ENCODE measurements around the gene LRBA. TPM values are rescaled to one million over a fixed set of nuclear protein-coding genes. Genes with fewer than 3 reads are reported as not detected.

Gene LRBA
- total and polyA plus RNA-seq, 4 donors = 8.2 to 69.8 (median 32.8) TPM

DNA sequence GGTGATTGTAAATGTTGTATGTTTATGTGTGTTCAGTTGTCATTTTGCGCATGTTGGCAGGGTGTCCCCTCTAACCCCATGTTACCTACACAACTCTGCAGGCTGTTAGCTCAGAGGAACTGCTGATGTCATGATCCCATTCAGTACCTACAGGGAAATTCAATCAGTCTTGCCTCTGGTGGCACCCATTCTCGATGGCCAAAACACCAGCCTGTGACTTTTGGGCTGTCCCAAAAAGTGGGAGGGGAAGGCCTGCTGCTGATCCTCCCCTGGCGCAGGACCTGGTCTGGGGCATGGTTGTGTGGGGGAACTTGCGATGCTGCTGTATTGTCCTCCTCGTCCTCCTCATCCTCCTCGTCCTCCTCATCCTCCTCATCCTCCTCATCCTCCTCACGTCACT lies 762.3 kb downstream of the LRBA start (continued):
- TF ChIP-seq HNF4A (conservative IDR thresholded peaks at IDR 0.05) (no peak), EGR1 (IDR thresholded peaks at IDR 0.05; ENCODE audit: low read depth in 2 of 2) (no peak), GABPA (IDR thresholded peaks at IDR 0.05 in 1 of 2, conservative IDR thresholded peaks at IDR 0.05 in 1 of 2) (no peak)
- TF ChIP-seq, protein P1, sequence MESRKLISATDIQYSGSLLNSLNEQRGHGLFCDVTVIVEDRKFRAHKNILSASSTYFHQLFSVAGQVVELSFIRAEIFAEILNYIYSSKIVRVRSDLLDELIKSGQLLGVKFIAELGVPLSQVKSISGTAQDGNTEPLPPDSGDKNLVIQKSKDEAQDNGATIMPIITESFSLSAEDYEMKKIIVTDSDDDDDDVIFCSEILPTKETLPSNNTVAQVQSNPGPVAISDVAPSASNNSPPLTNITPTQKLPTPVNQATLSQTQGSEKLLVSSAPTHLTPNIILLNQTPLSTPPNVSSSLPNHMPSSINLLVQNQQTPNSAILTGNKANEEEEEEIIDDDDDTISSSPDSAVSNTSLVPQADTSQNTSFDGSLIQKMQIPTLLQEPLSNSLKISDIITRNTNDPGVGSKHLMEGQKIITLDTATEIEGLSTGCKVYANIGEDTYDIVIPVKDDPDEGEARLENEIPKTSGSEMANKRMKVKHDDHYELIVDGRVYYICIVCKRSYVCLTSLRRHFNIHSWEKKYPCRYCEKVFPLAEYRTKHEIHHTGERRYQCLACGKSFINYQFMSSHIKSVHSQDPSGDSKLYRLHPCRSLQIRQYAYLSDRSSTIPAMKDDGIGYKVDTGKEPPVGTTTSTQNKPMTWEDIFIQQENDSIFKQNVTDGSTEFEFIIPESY (IDR thresholded peaks at IDR 0.05) = no peak
- TF ChIP-seq, protein P2, sequence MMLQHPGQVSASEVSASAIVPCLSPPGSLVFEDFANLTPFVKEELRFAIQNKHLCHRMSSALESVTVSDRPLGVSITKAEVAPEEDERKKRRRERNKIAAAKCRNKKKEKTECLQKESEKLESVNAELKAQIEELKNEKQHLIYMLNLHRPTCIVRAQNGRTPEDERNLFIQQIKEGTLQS (IDR thresholded peaks at IDR 0.05) = no peak

DNA sequence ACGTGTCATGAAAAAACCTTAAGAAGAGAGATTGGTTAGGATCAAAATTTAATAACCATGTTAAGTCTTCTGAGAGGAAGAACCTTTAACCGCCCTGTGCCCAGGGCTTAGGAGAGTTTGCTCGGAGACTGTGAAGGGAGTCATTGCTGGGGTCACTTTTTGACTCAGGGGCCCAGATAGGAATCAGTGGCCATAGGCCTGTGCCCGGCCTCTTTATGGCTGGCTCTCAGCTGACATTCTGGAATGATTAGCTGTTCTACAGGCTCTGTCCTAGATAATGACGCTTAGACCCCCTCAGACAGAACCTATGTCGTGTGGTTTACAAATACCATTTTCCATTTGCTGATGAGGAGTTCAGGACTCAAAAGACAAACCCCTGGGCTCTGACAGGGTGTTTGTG lies 762.8 kb downstream of the LRBA start:
- H3K36me3 ChIP-seq (ENCODE audit: control insufficient read depth in 4 of 4, insufficient read depth in 3 of 4, low read depth in 1 of 4, low read length in 3 of 4) = no peaks in the 10 kb centered on the region
- no peak overlapping the region for H3K27ac ChIP-seq (ENCODE audit: low read depth in 1 of 2, low read length in 2 of 2)
- no peaks in the 10 kb centered on the region for H3K27me3 ChIP-seq (ENCODE audit: control insufficient read depth in 4 of 4, insufficient read depth in 4 of 4, low read length in 3 of 4)
- H3K9me3 ChIP-seq (ENCODE audit: control insufficient read depth in 4 of 4, low read length in 3 of 4) = no peaks in the 10 kb centered on the region
- WGBS = 95% methylated on average over 6 of the region's 6 CpGs
- no peak for DNase-seq (ENCODE audit: low spot score)
- TF ChIP-seq GABPA (IDR thresholded peaks at IDR 0.05 in 1 of 2, conservative IDR thresholded peaks at IDR 0.05 in 1 of 2) (no peak), EGR1 (IDR thresholded peaks at IDR 0.05; ENCODE audit: low read depth in 2 of 2) (no peak), HNF4G (IDR thresholded peaks at IDR 0.05) (no peak), JUND (IDR thresholded peaks at IDR 0.05) (no peak), HNF4A (conservative IDR thresholded peaks at IDR 0.05) (no peak), RAD21 (IDR thresholded peaks at IDR 0.05) (no peak), NR2F2 (IDR thresholded peaks at IDR 0.05) (no peak), RXRA (IDR thresholded peaks at IDR 0.05) (no peak), YY1 (IDR thresholded peaks at IDR 0.05) (no peak), FOXA1 (IDR thresholded peaks at IDR 0.05) (no peak), TAF1 (conservative IDR thresholded peaks at IDR 0.05) (no peak), FOXA2 (IDR thresholded peaks at IDR 0.05) (no peak), SP1 (IDR thresholded peaks at IDR 0.05) (no peak)
- TF ChIP-seq, protein P1 (IDR thresholded peaks at IDR 0.05) = no peak
- TF ChIP-seq, protein P3, sequence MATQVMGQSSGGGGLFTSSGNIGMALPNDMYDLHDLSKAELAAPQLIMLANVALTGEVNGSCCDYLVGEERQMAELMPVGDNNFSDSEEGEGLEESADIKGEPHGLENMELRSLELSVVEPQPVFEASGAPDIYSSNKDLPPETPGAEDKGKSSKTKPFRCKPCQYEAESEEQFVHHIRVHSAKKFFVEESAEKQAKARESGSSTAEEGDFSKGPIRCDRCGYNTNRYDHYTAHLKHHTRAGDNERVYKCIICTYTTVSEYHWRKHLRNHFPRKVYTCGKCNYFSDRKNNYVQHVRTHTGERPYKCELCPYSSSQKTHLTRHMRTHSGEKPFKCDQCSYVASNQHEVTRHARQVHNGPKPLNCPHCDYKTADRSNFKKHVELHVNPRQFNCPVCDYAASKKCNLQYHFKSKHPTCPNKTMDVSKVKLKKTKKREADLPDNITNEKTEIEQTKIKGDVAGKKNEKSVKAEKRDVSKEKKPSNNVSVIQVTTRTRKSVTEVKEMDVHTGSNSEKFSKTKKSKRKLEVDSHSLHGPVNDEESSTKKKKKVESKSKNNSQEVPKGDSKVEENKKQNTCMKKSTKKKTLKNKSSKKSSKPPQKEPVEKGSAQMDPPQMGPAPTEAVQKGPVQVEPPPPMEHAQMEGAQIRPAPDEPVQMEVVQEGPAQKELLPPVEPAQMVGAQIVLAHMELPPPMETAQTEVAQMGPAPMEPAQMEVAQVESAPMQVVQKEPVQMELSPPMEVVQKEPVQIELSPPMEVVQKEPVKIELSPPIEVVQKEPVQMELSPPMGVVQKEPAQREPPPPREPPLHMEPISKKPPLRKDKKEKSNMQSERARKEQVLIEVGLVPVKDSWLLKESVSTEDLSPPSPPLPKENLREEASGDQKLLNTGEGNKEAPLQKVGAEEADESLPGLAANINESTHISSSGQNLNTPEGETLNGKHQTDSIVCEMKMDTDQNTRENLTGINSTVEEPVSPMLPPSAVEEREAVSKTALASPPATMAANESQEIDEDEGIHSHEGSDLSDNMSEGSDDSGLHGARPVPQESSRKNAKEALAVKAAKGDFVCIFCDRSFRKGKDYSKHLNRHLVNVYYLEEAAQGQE (IDR thresholded peaks at IDR 0.05) = no peak
- TF ChIP-seq, protein P4, sequence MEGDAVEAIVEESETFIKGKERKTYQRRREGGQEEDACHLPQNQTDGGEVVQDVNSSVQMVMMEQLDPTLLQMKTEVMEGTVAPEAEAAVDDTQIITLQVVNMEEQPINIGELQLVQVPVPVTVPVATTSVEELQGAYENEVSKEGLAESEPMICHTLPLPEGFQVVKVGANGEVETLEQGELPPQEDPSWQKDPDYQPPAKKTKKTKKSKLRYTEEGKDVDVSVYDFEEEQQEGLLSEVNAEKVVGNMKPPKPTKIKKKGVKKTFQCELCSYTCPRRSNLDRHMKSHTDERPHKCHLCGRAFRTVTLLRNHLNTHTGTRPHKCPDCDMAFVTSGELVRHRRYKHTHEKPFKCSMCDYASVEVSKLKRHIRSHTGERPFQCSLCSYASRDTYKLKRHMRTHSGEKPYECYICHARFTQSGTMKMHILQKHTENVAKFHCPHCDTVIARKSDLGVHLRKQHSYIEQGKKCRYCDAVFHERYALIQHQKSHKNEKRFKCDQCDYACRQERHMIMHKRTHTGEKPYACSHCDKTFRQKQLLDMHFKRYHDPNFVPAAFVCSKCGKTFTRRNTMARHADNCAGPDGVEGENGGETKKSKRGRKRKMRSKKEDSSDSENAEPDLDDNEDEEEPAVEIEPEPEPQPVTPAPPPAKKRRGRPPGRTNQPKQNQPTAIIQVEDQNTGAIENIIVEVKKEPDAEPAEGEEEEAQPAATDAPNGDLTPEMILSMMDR (IDR thresholded peaks at IDR 0.05; ENCODE audit: low read depth, low read length, missing input control) = no peak
- TF ChIP-seq, protein P5, sequence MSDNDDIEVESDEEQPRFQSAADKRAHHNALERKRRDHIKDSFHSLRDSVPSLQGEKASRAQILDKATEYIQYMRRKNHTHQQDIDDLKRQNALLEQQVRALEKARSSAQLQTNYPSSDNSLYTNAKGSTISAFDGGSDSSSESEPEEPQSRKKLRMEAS (IDR thresholded peaks at IDR 0.05) = no peak
- TF ChIP-seq, protein P2 (IDR thresholded peaks at IDR 0.05) = no peak
- H3K4me1 ChIP-seq (ENCODE audit: control insufficient read depth in 4 of 4, insufficient read depth in 4 of 4, low read length in 3 of 4) = no peaks in the 10 kb centered on the region
- no peak overlapping the region for H3K9ac ChIP-seq (ENCODE audit: low read depth in 1 of 2, low read length in 2 of 2)
- no peak overlapping the region for H3K4me3 ChIP-seq (ENCODE audit: low read depth in 1 of 3, low read length in 3 of 3)

All from liver (tissue), 9 donors.